MG63 (cell line): Measurements from ENCODE around the gene TRIM49B. TPM values are rescaled to one million over a fixed set of nuclear protein-coding genes. Genes with fewer than 3 reads are reported as not detected.
"Not testable (repeated sequence)": the region's sequence is repeated elsewhere in the genome, so short reads cannot be mapped to it uniquely, and the experiment has no call there.

ENCODE experiments used
- DNase-seq: peaks from one replicate; pipeline ENCODE4 v3.0.0-alpha.2; 2020
- H3K27me3 ChIP-seq: fragments of 250-450 bp; sonication (Bioruptor Pico); 2 replicates; pipeline ENCODE4 v1.5.1; 2020; ENCODE audit warnings: mild to moderate bottlenecking, moderate library complexity
- H3K36me3 ChIP-seq: fragments of 250-450 bp; sonication (Bioruptor Pico); 2 replicates; pipeline ENCODE4 v1.5.1; 2020; ENCODE audit warnings: mild to moderate bottlenecking, moderate library complexity
- H3K4me3 ChIP-seq: fragments of 250-450 bp; sonication (Bioruptor Pico); 2 replicates; pipeline ENCODE4 v1.5.1; 2020; ENCODE audit warnings: mild to moderate bottlenecking, moderate library complexity
- H3K9me3 ChIP-seq: fragments of 250-450 bp; sonication (Bioruptor Pico); 2 replicates; pipeline ENCODE4 v1.5.1; 2020; ENCODE audit warnings: mild to moderate bottlenecking, moderate library complexity
- total RNA-seq: library from RNA; depleted of rRNA; stranded (reverse); fragments of >200 nt; shearing (Covaris generic); gene quantifications from 2 replicates; pipeline ENCODE4 v1.2.3, GENCODE V29; 2014; ENCODE audit warnings: low replicate concordance; rRNA removed

Gene TRIM49B
- not detected in 2 replicates for total RNA-seq

DNA sequence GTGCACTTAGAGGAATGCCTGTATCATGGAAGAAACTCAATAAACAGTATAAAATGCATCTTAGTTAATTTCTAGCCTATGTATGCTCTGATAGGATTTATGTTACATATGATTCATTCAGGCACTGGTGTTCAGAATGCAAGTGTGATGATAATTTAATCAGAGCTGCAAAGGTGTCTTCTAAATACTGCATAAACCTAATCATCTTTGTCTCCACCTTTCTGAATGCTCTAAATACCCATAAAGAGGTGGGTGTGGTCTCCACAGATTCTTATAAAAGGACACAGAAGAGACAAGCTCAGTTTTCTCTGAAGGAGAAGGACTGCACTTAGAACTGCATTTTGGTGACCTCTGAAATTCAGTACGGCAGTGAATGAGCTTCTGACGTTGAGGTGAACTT, at the start of gene TRIM49B:
TSS of gene TRIM49B (plus strand) at position 301 of the 400 bp plus-strand sequence. CDS start 2,777 bp downstream, outside the sequence.
- H3K4me3 ChIP-seq, H3K36me3 ChIP-seq, H3K9me3 ChIP-seq, DNase-seq, H3K27me3 ChIP-seq: not testable (repeated sequence)

- H3K4me3 ChIP-seq, DNase-seq, H3K36me3 ChIP-seq, H3K9me3 ChIP-seq, H3K27me3 ChIP-seq: not testable (repeated sequence)
Observed at GRCh38 chr11:48983785-48984184, 44.8 kb upstream of the TRIM49B start, which contains the start of gene TRIM51G. TRIM51G (minus strand) TSS chr11:48983885; CDS start chr11:48981695, 2,190 bp downstream.

DNA sequence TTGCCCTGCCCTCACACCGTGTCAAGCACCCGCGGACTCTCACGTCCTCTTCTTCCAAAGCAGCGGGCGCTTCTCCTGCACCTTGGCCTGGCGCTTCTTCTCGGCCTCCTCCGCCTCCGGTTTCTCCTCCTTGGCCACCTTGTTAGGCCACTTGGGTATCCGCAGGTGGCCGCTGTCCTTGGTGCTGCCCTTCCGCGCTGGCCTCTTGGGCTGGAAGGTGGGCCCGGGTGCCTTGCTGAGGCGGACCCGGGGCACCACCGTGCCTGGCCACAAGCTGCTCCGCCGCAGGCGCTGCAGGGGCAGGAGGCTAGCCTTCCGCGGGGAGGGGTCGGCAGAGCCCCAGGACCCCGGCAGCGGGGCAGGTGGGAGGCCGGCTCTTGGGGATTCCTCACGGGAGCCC, 19.6 kb downstream of the TRIM49B start:
- not testable (repeated sequence) for H3K4me3 ChIP-seq, H3K9me3 ChIP-seq, H3K27me3 ChIP-seq, H3K36me3 ChIP-seq, DNase-seq

DNA sequence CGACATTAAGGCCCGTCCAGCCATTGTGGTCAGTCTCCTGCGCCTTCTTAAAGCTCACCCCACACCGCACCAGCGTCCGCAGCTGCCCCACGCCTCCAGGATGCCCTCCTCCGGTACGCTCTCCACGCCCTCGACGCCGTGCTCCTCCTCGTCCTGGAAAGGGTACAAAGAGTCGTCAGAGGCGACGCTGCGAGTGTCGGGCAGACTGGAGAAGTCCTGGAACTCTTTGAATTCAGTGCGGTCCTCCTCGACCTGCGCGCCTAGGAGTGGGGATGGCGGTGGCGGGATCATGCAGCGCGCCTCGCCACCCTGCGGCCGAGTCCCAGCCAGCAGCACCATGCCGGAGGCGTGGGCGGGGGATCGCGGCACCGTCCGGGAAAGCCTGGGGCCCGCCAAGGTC, 21.2 kb downstream of the TRIM49B start:
- DNase-seq, H3K9me3 ChIP-seq, H3K27me3 ChIP-seq, H3K36me3 ChIP-seq, H3K4me3 ChIP-seq: not testable (repeated sequence)

GRCh38 chr11:49059012-49059411, 30.4 kb downstream of the TRIM49B start, which contains the start of gene TRIM64C:
TRIM64C (minus strand) TSS chr11:49059112; CDS start chr11:49059112, 0 bp downstream.
- not testable (repeated sequence) for DNase-seq, H3K9me3 ChIP-seq, H3K36me3 ChIP-seq, H3K27me3 ChIP-seq, H3K4me3 ChIP-seq

GRCh38 chr11:49069897-49070296, 41.3 kb downstream of the TRIM49B start:
- DNase-seq, H3K36me3 ChIP-seq, H3K4me3 ChIP-seq: not testable (repeated sequence)

More at GRCh38 chr11:49069897-49070296, 41.3 kb downstream of the TRIM49B start:
- H3K9me3 ChIP-seq = not testable (repeated sequence)
- peaks cover 11% of the 10 kb centered on the region for H3K27me3 ChIP-seq

Other genes starting within 250 kb of the TRIM49B start
- gene TRIM51G, start 44.9 kb upstream of the TRIM49B start, total RNA-seq = not detected in 2 replicates
- gene TRIM64C, start 30.3 kb downstream of the TRIM49B start, total RNA-seq = not detected in 2 replicates
- not detected in 2 replicates for gene FOLH1, start 179.8 kb downstream of the TRIM49B start, total RNA-seq